ENCODE data around the gene RFX8. TPM values are rescaled to one million over a fixed set of nuclear protein-coding genes. Genes with fewer than 3 reads are reported as not detected.

RFX8 gene
- total and polyA plus RNA-seq, 2 of the 13 experiments (the other 11 are each of a cell fraction or from before 2014, with no cell fraction given), result not detected

DNA sequence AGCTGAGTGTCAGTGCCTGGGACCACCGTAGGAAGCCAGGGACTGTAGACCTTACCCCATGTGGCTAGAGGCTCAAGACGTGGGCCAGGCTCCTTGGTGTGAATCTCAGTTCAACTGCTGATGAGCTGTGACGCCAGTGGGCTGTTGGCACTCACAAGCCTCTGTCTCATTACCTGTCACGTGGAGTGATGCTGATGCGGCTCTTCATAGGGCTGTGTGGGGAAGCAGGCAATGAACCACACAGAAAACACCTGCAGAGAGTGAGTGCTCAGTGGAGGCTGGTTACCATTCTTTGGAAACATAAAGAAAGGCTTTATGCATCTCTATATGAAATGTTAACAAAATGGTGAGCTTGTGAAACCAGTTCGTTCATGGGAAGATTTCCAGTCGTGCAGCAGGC lies 123.7 kb downstream of the RFX8 start:
- peaks cover 0 to 8% of the 10 kb centered on the region in 2 experiments; a peak in 2 of 5 replicates for H3K27me3 ChIP-seq (ENCODE audit: control insufficient read depth in 1 of 2, insufficient read depth in 2 of 2, low read length in 2 of 2)
- in situ Hi-C loops (cut with HindIII; ENCODE audit: extremely low pct_ligation_motif_present, low pct_unique_long_range_greater_than_20kb) (no loop called here), intact Hi-C loops (cut with micrococcal nuclease; ENCODE audit: unreplicated experiment) (no loop called here)
- POLR2A ChIA-PET, result no interaction called here
- H3K4me3 ChIP-seq (replicated peaks in 1 of 3; ENCODE audit: insufficient read depth in 1 of 3, low read depth in 2 of 3, low read length in 3 of 3), result no peak overlapping the region
- no TSS peak for BruUV-seq (replicated peaks)
- H3K4me1 ChIP-seq (ENCODE audit: insufficient read depth, low read length), result peaks cover 34% of the 10 kb centered on the region
- no peak for TF ChIP-seq IKZF4 (CRISPR knock-in tag; IDR thresholded peaks at IDR 0.05; ENCODE audit: borderline replicate concordance, low read depth, not compliant biosample characterization)
- no peak for TF ChIP-seq ZNF782 (CRISPR knock-in tag; IDR thresholded peaks at IDR 0.05; ENCODE audit: borderline replicate concordance)
- TF ChIP-seq, protein P1, sequence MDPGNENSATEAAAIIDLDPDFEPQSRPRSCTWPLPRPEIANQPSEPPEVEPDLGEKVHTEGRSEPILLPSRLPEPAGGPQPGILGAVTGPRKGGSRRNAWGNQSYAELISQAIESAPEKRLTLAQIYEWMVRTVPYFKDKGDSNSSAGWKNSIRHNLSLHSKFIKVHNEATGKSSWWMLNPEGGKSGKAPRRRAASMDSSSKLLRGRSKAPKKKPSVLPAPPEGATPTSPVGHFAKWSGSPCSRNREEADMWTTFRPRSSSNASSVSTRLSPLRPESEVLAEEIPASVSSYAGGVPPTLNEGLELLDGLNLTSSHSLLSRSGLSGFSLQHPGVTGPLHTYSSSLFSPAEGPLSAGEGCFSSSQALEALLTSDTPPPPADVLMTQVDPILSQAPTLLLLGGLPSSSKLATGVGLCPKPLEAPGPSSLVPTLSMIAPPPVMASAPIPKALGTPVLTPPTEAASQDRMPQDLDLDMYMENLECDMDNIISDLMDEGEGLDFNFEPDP (CRISPR knock-in tag; conservative IDR thresholded peaks at IDR 0.05), result no peak
- no peak for TF ChIP-seq RARG (CRISPR knock-in tag; IDR thresholded peaks at IDR 0.05; ENCODE audit: low read depth)
- TF ChIP-seq MXI1 (IDR thresholded peaks at IDR 0.05; ENCODE audit: borderline replicate concordance, low read depth, low read length), result no peak
- no peak for TF ChIP-seq ZNF274 (CRISPR knock-in tag; IDR thresholded peaks at IDR 0.05)
- TF ChIP-seq, protein P2, sequence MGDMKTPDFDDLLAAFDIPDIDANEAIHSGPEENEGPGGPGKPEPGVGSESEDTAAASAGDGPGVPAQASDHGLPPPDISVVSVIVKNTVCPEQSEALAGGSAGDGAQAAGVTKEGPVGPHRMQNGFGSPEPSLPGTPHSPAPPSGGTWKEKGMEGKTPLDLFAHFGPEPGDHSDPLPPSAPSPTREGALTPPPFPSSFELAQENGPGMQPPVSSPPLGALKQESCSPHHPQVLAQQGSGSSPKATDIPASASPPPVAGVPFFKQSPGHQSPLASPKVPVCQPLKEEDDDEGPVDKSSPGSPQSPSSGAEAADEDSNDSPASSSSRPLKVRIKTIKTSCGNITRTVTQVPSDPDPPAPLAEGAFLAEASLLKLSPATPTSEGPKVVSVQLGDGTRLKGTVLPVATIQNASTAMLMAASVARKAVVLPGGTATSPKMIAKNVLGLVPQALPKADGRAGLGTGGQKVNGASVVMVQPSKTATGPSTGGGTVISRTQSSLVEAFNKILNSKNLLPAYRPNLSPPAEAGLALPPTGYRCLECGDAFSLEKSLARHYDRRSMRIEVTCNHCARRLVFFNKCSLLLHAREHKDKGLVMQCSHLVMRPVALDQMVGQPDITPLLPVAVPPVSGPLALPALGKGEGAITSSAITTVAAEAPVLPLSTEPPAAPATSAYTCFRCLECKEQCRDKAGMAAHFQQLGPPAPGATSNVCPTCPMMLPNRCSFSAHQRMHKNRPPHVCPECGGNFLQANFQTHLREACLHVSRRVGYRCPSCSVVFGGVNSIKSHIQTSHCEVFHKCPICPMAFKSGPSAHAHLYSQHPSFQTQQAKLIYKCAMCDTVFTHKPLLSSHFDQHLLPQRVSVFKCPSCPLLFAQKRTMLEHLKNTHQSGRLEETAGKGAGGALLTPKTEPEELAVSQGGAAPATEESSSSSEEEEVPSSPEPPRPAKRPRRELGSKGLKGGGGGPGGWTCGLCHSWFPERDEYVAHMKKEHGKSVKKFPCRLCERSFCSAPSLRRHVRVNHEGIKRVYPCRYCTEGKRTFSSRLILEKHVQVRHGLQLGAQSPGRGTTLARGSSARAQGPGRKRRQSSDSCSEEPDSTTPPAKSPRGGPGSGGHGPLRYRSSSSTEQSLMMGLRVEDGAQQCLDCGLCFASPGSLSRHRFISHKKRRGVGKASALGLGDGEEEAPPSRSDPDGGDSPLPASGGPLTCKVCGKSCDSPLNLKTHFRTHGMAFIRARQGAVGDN (CRISPR knock-in tag; IDR thresholded peaks at IDR 0.05), result no peak
- TF ChIP-seq ZNF207 (IDR thresholded peaks at IDR 0.05; ENCODE audit: borderline replicate concordance), result no peak
- no peak for TF ChIP-seq ZNF790 (CRISPR knock-in tag; IDR thresholded peaks at IDR 0.05; ENCODE audit: borderline replicate concordance)
- H3K9me3 ChIP-seq (ENCODE audit: low read length), result no peaks in the 10 kb centered on the region
- H3K9ac ChIP-seq (ENCODE audit: insufficient read depth, low read depth, low read length), result no peak overlapping the region
- H4K20me1 ChIP-seq (ENCODE audit: insufficient read depth, low read length), result no peaks in the 10 kb centered on the region
- H2AFZ ChIP-seq (ENCODE audit: low read length), result no peak overlapping the region
- FAIRE-seq (no peak), DNase-seq (ENCODE audit: low spot score) (no peak), ATAC-seq (no peak)
- no peaks in the 10 kb centered on the region for H3K79me2 ChIP-seq (ENCODE audit: insufficient read depth, low read length)
- 49% methylated on average over 7 of the region's 7 CpGs for WGBS (ENCODE audit: low lambda C conversion rate)
- H3K27ac ChIP-seq (ENCODE audit: extremely low read length, insufficient read depth, low read length), result no peak overlapping the region
- CTCF ChIA-PET (ENCODE audit: low intra/inter-chr PET ratio, low total read pairs), result interaction anchor here (1.4 kb wide), 1 partner anchor 36 kb away, joined by 5 read pairs; the partner anchor contains the start of gene CREG2
- H3K36me3 ChIP-seq (replicated peaks in 1 of 2; ENCODE audit: control insufficient read depth in 1 of 2, insufficient read depth in 2 of 2, low read length in 2 of 2), result no peaks in the 10 kb centered on the region
- H3K4me2 ChIP-seq (ENCODE audit: low read depth, low read length), result no peak overlapping the region
